Astrocyte (in vitro differentiated cells and primary cell): ENCODE measurements around the gene S1PR5. TPM values are rescaled to one million over a fixed set of nuclear protein-coding genes. Genes with fewer than 3 reads are reported as not detected.
A peak's percentile ranks its signal among the peaks of the same experiment; 100 is the strongest.

Experiments
- DNase-seq: peaks from one replicate; pipeline ENCODE4 v3.0.0-alpha.2; 2010; ENCODE audit warnings: low read depth
- FAIRE-seq: peaks from 2 replicates; lab custom pipeline; 2011; peaks lifted over from hg19 to GRCh38; lab: Jason Lieb, UNC
- H2AFZ ChIP-seq: 2 replicates; pipeline ENCODE4 v1.6.0; 2012; ENCODE audit warnings: low read depth, low read length, inconsistent platforms
- H3K27ac ChIP-seq: 2 replicates; pipeline ENCODE4 v1.5.1; 2011; ENCODE audit warnings: low read depth, low read length, inconsistent platforms
- H3K27me3 ChIP-seq: 2 replicates; pipeline ENCODE4 v1.6.0; 2011; ENCODE audit warnings: low read length, inconsistent platforms; ENCODE audit not compliant: insufficient read depth
- H3K36me3 ChIP-seq: 2 replicates; pipeline ENCODE4 v1.5.1; 2011; ENCODE audit warnings: low read length, inconsistent platforms; ENCODE audit not compliant: insufficient read depth
- H3K4me1 ChIP-seq: 2 replicates; pipeline ENCODE4 v1.5.1; 2011; ENCODE audit warnings: low read length, inconsistent platforms; ENCODE audit not compliant: insufficient read depth
- H3K4me2 ChIP-seq: 2 replicates; pipeline ENCODE4 v1.6.0; 2012; ENCODE audit warnings: low read length, inconsistent platforms
- H3K4me3 ChIP-seq: 2 replicates; pipeline ENCODE4 v1.5.1; 2011; ENCODE audit warnings: low read depth, mild to moderate bottlenecking, low read length, inconsistent platforms; ENCODE audit not compliant: insufficient read depth
- H3K79me2 ChIP-seq: 2 replicates; pipeline ENCODE4 v1.6.0; 2012; ENCODE audit warnings: mild to moderate bottlenecking, low read length, inconsistent platforms; ENCODE audit not compliant: insufficient read depth
- H3K9ac ChIP-seq: 2 replicates; pipeline ENCODE4 v1.6.0; 2012; ENCODE audit warnings: mild to moderate bottlenecking, low read length, inconsistent platforms
- H3K9me3 ChIP-seq: 2 replicates; pipeline ENCODE4 v1.5.1; 2012; ENCODE audit warnings: low read depth, mild to moderate bottlenecking, low read length, inconsistent platforms; ENCODE audit not compliant: insufficient read depth
- H4K20me1 ChIP-seq: 2 replicates; pipeline ENCODE4 v1.6.0; 2012; ENCODE audit warnings: low read length, inconsistent platforms; ENCODE audit not compliant: insufficient read depth
- H3K27ac Mint-ChIP-seq: one replicate; pipeline ENCODE4 v1.8.0; 2021; ENCODE audit warnings: mild to moderate bottlenecking, mixed read lengths; ENCODE audit not compliant: unreplicated experiment
- H3K27me3 Mint-ChIP-seq: one replicate; pipeline ENCODE4 v1.8.0; 2021; ENCODE audit warnings: low read depth, mixed read lengths; ENCODE audit not compliant: unreplicated experiment
- H3K36me3 Mint-ChIP-seq: one replicate; pipeline ENCODE4 v1.8.0; 2021; ENCODE audit warnings: low read depth, mixed read lengths; ENCODE audit not compliant: unreplicated experiment
- H3K4me1 Mint-ChIP-seq: one replicate; pipeline ENCODE4 v1.8.0; 2021; ENCODE audit warnings: low read depth, mixed read lengths; ENCODE audit not compliant: unreplicated experiment
- H3K4me3 Mint-ChIP-seq: one replicate; pipeline ENCODE4 v1.8.0; 2021; ENCODE audit warnings: mild to moderate bottlenecking, moderate library complexity, mixed read lengths; ENCODE audit not compliant: unreplicated experiment
- H3K9me3 Mint-ChIP-seq: one replicate; pipeline ENCODE4 v1.8.0; 2021; ENCODE audit warnings: mild to moderate bottlenecking, mixed read lengths; ENCODE audit not compliant: unreplicated experiment
- CTCF ChIP-seq: IDR thresholded peaks from 2 replicates; pipeline ENCODE4 v1.5.1; 2011; ENCODE audit warnings: low read depth, mild to moderate bottlenecking, inconsistent platforms, low read length, moderate library complexity; ENCODE audit not compliant: insufficient read depth
- EZH2 ChIP-seq: IDR thresholded peaks from 2 replicates; pipeline ENCODE4 v1.6.1; 2012; ENCODE audit warnings: mild to moderate bottlenecking, low read length, inconsistent platforms; ENCODE audit not compliant: insufficient read depth
- total RNA-seq: library from RNA; stranded (reverse); gene quantifications from 2 replicates; pipeline ENCODE4 v1.2.1, GENCODE V29; 2021

S1PR5 gene
- total RNA-seq, 1 donor from 2014 or later: 1.00 TPM

- Mint-ChIP-seq H3K27ac (peak overlapping the region; percentile 67), H3K9me3 (no peaks in the 10 kb centered on the region), H3K4me1 (peaks cover 9% of the 10 kb centered on the region), H3K36me3 (peaks cover 2% of the 10 kb centered on the region), H3K4me3 (peak overlapping the region; percentile 88), H3K27me3 (no peaks in the 10 kb centered on the region)
- H3K4me2 ChIP-seq: peak overlapping the region; percentile 98
- no peak for FAIRE-seq
- no peaks in the 10 kb centered on the region for H3K36me3 ChIP-seq
- no peaks in the 10 kb centered on the region for H3K9me3 ChIP-seq
- peaks cover 25% of the 10 kb centered on the region for H3K4me1 ChIP-seq
- H3K27me3 ChIP-seq: no peaks in the 10 kb centered on the region
- H4K20me1 ChIP-seq: peaks cover 14% of the 10 kb centered on the region
- H3K9ac ChIP-seq: peak overlapping the region; percentile 68
- H3K79me2 ChIP-seq: peaks cover 27% of the 10 kb centered on the region
- peak overlapping the region; percentile 60 for H3K4me3 ChIP-seq
- no peak for DNase-seq
- H2AFZ ChIP-seq: peak overlapping the region; percentile 72
- H3K27ac ChIP-seq: peak overlapping the region; percentile 15
- TF ChIP-seq CTCF (no peak), EZH2 (no peak)
Measured at GRCh38 chr19:10566408-10566657, 49.1 kb upstream of the S1PR5 start.

DNA sequence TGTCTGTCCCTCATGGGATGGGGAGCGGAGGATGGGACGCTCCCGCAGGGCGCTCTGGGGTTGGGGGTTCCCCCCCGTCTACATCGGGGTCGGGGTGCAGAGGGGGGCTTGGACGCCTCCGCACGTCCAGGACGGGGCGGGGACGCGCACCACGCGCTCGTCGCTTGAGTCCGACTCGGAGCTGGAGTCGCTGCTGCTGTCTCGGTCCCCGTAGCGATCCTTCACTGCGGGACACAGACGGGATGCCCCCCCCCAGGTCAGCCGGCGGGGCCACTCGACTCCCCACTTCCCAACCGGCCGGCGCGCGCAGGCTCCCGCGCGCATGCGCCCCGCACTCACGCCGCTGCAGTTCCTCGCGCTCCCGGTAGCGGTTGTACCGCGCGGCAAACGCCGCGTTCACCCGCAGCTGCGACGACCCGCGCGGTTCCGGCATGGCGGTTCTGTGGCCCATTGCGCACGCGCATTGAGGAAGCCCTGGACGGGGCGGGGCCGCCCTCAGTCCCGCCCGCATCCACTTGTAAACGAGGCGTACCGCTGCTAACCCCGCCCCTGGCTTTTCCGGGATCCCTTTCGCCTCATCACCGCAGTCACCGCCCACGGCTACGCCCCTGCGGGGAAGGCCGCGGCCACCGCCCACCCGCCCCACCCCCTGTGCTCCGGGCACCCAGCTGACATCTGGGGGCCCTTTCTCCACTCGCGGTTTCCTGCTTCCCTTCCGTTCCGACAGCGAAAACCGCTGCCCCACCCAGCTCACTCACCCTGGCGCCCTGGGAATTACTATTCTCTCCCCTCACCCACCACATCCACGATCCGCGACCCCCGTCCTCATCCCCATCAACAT lies 48.5 kb upstream of the S1PR5 start, which contains the start of gene KRI1:
KRI1 (minus strand) TSS at position 444 of the 841 bp plus-strand sequence; CDS start at position 433, 11 bp downstream.
- H3K27me3 Mint-ChIP-seq: no peaks in the 10 kb centered on the region
- FAIRE-seq: no peak
- DNase-seq: peak; percentile 85
- H3K36me3 Mint-ChIP-seq: peaks cover 4% of the 10 kb centered on the region
- no peaks in the 10 kb centered on the region for H3K9me3 ChIP-seq
- H3K4me1 ChIP-seq: peaks cover 25% of the 10 kb centered on the region
- H2AFZ ChIP-seq: peak within 1 kb of the TSS; percentile 84
- H3K4me1 Mint-ChIP-seq: peaks cover 9% of the 10 kb centered on the region
- peak within 1 kb of the TSS; percentile 75 for H3K27ac Mint-ChIP-seq
- H3K79me2 ChIP-seq: peaks cover 27% of the 10 kb centered on the region
- no peak for TF ChIP-seq EZH2
- peak; percentile 0 for TF ChIP-seq CTCF
- peak within 1 kb of the TSS; percentile 90 for H3K4me3 ChIP-seq
- H3K4me3 Mint-ChIP-seq: peak within 1 kb of the TSS; percentile 93
- peaks cover 14% of the 10 kb centered on the region for H4K20me1 ChIP-seq
- H3K9me3 Mint-ChIP-seq: no peaks in the 10 kb centered on the region
- peak within 1 kb of the TSS; percentile 98 for H3K4me2 ChIP-seq
- H3K9ac ChIP-seq: peak within 1 kb of the TSS; percentile 98
- H3K27me3 ChIP-seq: no peaks in the 10 kb centered on the region
- peak within 1 kb of the TSS; percentile 70 for H3K27ac ChIP-seq
- H3K36me3 ChIP-seq: no peaks in the 10 kb centered on the region

- Mint-ChIP-seq H3K4me3 (peak overlapping the region; percentile 93), H3K27me3 (no peaks in the 10 kb centered on the region)
- DNase-seq: no peak
Measured at GRCh38 chr19:10565028-10565566, 47.9 kb upstream of the S1PR5 start.

More at GRCh38 chr19:10565028-10565566, 47.9 kb upstream of the S1PR5 start:
- Histone ChIP-seq H3K4me3 (peak overlapping the region; percentile 90), H3K9ac (peak overlapping the region; percentile 98), H3K27ac (peak overlapping the region; percentile 70), H3K4me2 (peak overlapping the region; percentile 98), H3K27me3 (no peaks in the 10 kb centered on the region), H3K36me3 (no peaks in the 10 kb centered on the region), H2AFZ (peak overlapping the region; percentile 84), H3K4me1 (peaks cover 25% of the 10 kb centered on the region), H4K20me1 (peaks cover 14% of the 10 kb centered on the region), H3K9me3 (no peaks in the 10 kb centered on the region), H3K79me2 (peaks cover 27% of the 10 kb centered on the region)
- peaks cover 7% of the 10 kb centered on the region for H3K36me3 Mint-ChIP-seq
- H3K27ac Mint-ChIP-seq: peak overlapping the region; percentile 75
- TF ChIP-seq EZH2: no peak
- peak; percentile 11 for TF ChIP-seq CTCF
- peaks cover 9% of the 10 kb centered on the region for H3K4me1 Mint-ChIP-seq
- no peak for FAIRE-seq
- H3K9me3 Mint-ChIP-seq: no peaks in the 10 kb centered on the region
